OCI-LY3 (cell line): ENCODE data around the gene PPY.
A peak's percentile ranks its signal among the peaks of the same experiment; 100 is the strongest.

Experiments used
- H2AFZ ChIP-seq: fragments of 200-600, 300-600 bp; shearing (Covaris generic); 2 replicates; pipeline ENCODE4 v1.6.0; 2014; ENCODE audit warnings: antibody characterized with exemption, low read depth, low read length
- H3K27ac ChIP-seq: fragments of 200-600, 300-600 bp; sonication (generic); 2 replicates; pipeline ENCODE4 v1.5.1; 2014; ENCODE audit warnings: mild to moderate bottlenecking, low read length, moderate library complexity, mixed read lengths
- H3K27me3 ChIP-seq: fragments of 200-600, 300-600 bp; sonication (generic); 2 replicates; pipeline ENCODE4 v1.6.1; 2014; ENCODE audit warnings: low read depth, low read length, mixed read lengths
- H3K36me3 ChIP-seq: fragments of 200-600, 300-600 bp; sonication (generic); replicated peaks from 2 replicates; pipeline ENCODE3; 2014; ENCODE audit warnings: low read depth, low read length, mixed read lengths
- H3K4me1 ChIP-seq: fragments of 300-600, 200-600 bp; sonication (generic); 2 replicates; pipeline ENCODE4 v1.6.1; 2014; ENCODE audit warnings: low read length, mixed read lengths
- H3K4me2 ChIP-seq: fragments of 200-600, 300-600 bp; sonication (generic); 2 replicates; pipeline ENCODE4 v1.6.1; 2014; ENCODE audit warnings: low read length, mixed read lengths
- H3K4me3 ChIP-seq: fragments of 300-600, 200-600 bp; sonication (generic); 2 replicates; pipeline ENCODE4 v1.5.1; 2014; ENCODE audit warnings: antibody characterized with exemption, mild to moderate bottlenecking, low read length, moderate library complexity
- H3K79me2 ChIP-seq: fragments of 300-600, 200-600 bp; shearing (Covaris generic); 2 replicates; pipeline ENCODE4 v1.6.1; 2014; ENCODE audit warnings: mild to moderate bottlenecking, low read length, mixed read lengths
- H3K9ac ChIP-seq: fragments of 300-600, 200-600 bp; shearing (Covaris generic); 2 replicates; pipeline ENCODE4 v1.6.0; 2014; ENCODE audit warnings: mild to moderate bottlenecking, low read length, moderate library complexity
- H3K9me3 ChIP-seq: fragments of 200-600, 300-600 bp; shearing (Covaris generic); 2 replicates; pipeline ENCODE4 v1.6.1; 2014; ENCODE audit warnings: low read length, mixed read lengths; ENCODE audit not compliant: insufficient read depth
- H4K20me1 ChIP-seq: fragments of 200-600, 300-600 bp; sonication (generic); 2 replicates; pipeline ENCODE4 v1.6.1; 2016; ENCODE audit warnings: low read length, mixed read lengths; ENCODE audit not compliant: insufficient read depth
- CTCF ChIP-seq: fragments of 200-600, 300-600 bp; sonication (generic); IDR thresholded peaks from 2 replicates; pipeline ENCODE4 v1.5.1; 2014; ENCODE audit warnings: antibody characterized with exemption, low read length, low read depth
- EZH2phosphoT487 ChIP-seq: fragments of 200-600 bp; shearing (Covaris generic); IDR thresholded peaks from 2 replicates; pipeline ENCODE4 v1.6.1; 2018; ENCODE audit warnings: antibody characterized with exemption, mixed run types, low read depth

Gene PPY

DNA sequence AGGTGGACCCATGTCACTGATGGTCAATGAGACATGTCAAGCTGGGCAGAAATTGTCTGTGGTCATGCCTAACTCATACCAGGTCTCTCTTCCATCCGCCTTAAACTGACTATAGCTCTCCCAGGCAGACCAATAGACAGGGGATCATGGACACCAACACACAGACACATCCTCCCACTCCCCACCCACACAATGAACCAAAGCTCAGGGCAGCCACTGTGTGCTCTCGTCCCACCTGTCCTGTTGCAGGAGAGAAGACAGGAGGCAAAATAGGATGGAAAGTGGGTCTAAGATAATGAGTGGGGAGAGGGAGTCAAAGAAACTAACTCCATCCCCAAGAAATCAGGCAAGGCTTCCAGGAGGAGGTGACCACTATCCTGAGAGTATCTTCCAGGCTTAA, 8.3 kb upstream of the PPY start:
- H3K4me3 ChIP-seq: no peak overlapping the region
- no peaks in the 10 kb centered on the region for H4K20me1 ChIP-seq
- no peak overlapping the region for H3K27ac ChIP-seq
- TF ChIP-seq EZH2phosphoT487 (no peak), CTCF (no peak)
- H3K36me3 ChIP-seq: no peaks in the 10 kb centered on the region
- H3K79me2 ChIP-seq: no peaks in the 10 kb centered on the region
- H3K9me3 ChIP-seq: no peaks in the 10 kb centered on the region
- no peak overlapping the region for H3K9ac ChIP-seq
- peaks cover 7% of the 10 kb centered on the region for H3K4me1 ChIP-seq
- no peak overlapping the region for H3K4me2 ChIP-seq
- no peak overlapping the region for H2AFZ ChIP-seq
- no peaks in the 10 kb centered on the region for H3K27me3 ChIP-seq

GRCh38 chr17:43949781-43950180, 7.5 kb upstream of the PPY start:
- Histone ChIP-seq H3K4me1 (peaks cover 7% of the 10 kb centered on the region), H2AFZ (no peak overlapping the region), H3K4me2 (no peak overlapping the region), H3K27ac (no peak overlapping the region), H3K27me3 (no peaks in the 10 kb centered on the region), H3K9ac (no peak overlapping the region), H3K9me3 (no peaks in the 10 kb centered on the region), H3K79me2 (no peaks in the 10 kb centered on the region), H3K4me3 (no peak overlapping the region), H4K20me1 (no peaks in the 10 kb centered on the region), H3K36me3 (no peaks in the 10 kb centered on the region)
- TF ChIP-seq CTCF: 0 out of 2 replicates have a peak, but pooled peaks have one; percentile 6
- no peak for TF ChIP-seq EZH2phosphoT487

DNA sequence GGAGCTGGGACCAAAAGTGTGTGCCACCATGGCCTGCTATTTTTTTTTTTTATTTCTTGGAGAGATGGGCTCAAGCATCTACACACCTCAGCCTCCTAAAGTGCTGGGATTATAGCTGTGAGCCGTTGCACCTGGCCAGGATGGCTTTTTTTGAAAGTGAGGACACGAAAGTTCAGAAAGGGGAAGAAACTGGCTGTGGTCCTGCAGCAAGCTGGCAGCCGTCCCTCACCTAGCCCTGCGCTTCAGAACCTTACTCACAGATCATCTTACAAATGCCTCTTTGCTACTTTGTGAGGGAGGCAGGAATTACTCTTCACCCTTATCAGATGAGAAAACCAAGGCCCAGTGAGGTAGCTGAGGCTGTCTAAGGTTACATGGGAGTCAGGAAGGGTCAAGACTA, 4.5 kb upstream of the PPY start:
- no peak overlapping the region for H3K9ac ChIP-seq
- peaks cover 7% of the 10 kb centered on the region for H3K4me1 ChIP-seq
- no peaks in the 10 kb centered on the region for H3K36me3 ChIP-seq
- no peak for TF ChIP-seq CTCF
- TF ChIP-seq EZH2phosphoT487: no peak
- no peaks in the 10 kb centered on the region for H4K20me1 ChIP-seq
- no peaks in the 10 kb centered on the region for H3K79me2 ChIP-seq
- H3K27me3 ChIP-seq: no peaks in the 10 kb centered on the region
- no peaks in the 10 kb centered on the region for H3K9me3 ChIP-seq
- H2AFZ ChIP-seq: no peak overlapping the region
- H3K4me2 ChIP-seq: 0 out of 2 replicates have a peak overlapping the region, but pooled peaks have one; percentile 5
- no peak overlapping the region for H3K4me3 ChIP-seq
- H3K27ac ChIP-seq: no peak overlapping the region

GRCh38 chr17:43945074-43945829, 3.0 kb upstream of the PPY start:
- Histone ChIP-seq H2AFZ (no peak overlapping the region), H3K4me2 (no peak overlapping the region), H3K27me3 (no peaks in the 10 kb centered on the region), H3K36me3 (no peaks in the 10 kb centered on the region), H3K9ac (no peak overlapping the region), H3K79me2 (no peaks in the 10 kb centered on the region), H3K27ac (no peak overlapping the region), H3K9me3 (no peaks in the 10 kb centered on the region), H4K20me1 (no peaks in the 10 kb centered on the region), H3K4me3 (no peak overlapping the region), H3K4me1 (peaks cover 7% of the 10 kb centered on the region)
- TF ChIP-seq EZH2phosphoT487: no peak
- TF ChIP-seq CTCF: no peak
